ENCODE results near the gene DBT.

The DBT gene

GRCh38 chr1:100232156-100232555 lies 17.5 kb downstream of the DBT start:
- TF ChIP-seq CTCF (IDR thresholded peaks at IDR 0.05) = no peak
- no peak for TF ChIP-seq ZFX (IDR thresholded peaks at IDR 0.05; ENCODE audit: borderline replicate concordance)
- H3K27ac ChIP-seq = no peak overlapping the region

GRCh38 chr1:100231721-100232120 lies 17.9 kb downstream of the DBT start:
- TF ChIP-seq ZFX (IDR thresholded peaks at IDR 0.05; ENCODE audit: borderline replicate concordance) (no peak), CTCF (IDR thresholded peaks at IDR 0.05) (no peak)

GRCh38 chr1:100230765-100231164 lies 18.9 kb downstream of the DBT start:
- no peak for TF ChIP-seq ZFX (IDR thresholded peaks at IDR 0.05; ENCODE audit: borderline replicate concordance)
- no peak for TF ChIP-seq CTCF (IDR thresholded peaks at IDR 0.05)
- no peak overlapping the region for H3K27ac ChIP-seq

More at GRCh38 chr1:100231721-100232120, 17.9 kb downstream of the DBT start:
- H3K27ac ChIP-seq = no peak overlapping the region

DNA sequence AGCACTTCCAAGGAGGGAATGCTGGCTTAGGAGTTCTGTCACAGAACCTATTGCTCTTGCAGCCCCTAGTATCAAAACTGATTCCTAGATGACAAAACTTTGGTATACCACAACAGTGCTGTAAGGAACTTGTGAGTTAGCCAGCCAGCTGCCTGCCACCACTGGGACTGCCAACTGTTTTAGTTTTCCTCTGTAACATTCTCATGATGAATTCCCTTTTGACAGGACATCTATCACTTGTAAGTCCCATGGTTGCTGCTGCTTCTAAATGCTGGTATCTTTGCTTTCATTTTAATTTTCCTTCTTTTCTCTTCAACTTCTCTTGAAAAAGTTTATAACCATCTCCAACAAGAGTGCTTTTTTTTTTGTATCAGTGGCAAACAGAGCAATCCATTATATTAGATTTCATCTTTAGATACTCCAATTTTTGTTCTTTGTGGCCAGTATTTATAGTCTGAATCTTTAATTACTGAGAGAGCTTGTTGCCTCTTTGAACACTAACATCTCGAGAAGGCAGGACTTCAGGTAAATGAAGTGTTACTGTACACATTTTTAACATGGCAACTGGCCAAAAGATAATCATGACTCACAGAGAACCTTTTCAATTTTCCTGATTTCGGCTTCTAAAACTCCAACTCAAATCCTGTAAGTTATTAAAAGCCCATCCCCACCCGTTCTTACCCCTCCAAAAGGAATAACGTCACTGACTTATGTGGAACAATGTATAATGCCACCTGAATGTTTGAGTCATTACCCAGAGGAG lies 19.8 kb downstream of the DBT start:
- TF ChIP-seq CTCF (IDR thresholded peaks at IDR 0.05) = no peak
- TF ChIP-seq ZFX (IDR thresholded peaks at IDR 0.05; ENCODE audit: borderline replicate concordance) = no peak
- no peak overlapping the region for H3K27ac ChIP-seq

DNA sequence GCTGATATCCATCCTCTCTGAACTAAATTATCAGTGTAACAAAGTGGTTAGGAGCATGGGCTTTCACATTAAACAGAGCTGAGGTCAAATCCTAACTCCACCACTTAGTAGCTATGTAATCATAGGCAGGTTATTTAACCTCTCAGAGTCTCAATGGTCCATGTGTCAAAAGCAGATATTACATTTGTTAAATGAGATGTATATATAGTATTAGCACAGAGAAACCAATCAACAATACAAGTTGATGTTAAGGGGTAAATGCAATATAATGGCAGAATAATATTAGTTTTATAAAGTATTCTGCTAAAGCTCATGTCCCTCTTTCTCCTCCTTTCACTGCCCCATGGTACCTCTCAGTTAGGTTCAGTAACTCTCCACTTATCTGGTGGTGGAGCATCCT lies 27.2 kb downstream of the DBT start:
- no peak for TF ChIP-seq CTCF (IDR thresholded peaks at IDR 0.05)
- TF ChIP-seq ZFX (IDR thresholded peaks at IDR 0.05; ENCODE audit: borderline replicate concordance) = no peak
- H3K27ac ChIP-seq = no peak overlapping the region

DNA sequence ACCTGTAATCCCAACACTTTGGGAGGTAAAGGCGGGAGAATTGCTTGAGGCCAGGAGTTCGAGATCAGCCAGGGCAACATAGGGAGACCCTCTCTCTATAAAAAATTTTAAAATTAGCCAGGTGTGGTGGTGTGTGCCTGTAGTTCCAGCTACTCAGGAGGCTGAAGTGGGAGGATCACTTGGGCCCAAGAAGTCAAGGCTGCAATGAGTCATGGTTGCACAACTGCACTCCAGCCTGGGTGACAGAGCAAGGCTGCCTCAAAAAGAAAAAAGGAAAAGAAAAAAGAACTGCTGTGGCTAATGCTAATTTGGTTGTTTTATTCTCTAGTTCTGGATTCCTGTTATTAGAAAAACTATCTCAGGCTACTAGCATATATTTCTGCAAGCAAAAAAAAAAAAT lies 29.8 kb downstream of the DBT start:
- no peak for TF ChIP-seq ZFX (IDR thresholded peaks at IDR 0.05; ENCODE audit: borderline replicate concordance)
- no peak for TF ChIP-seq CTCF (IDR thresholded peaks at IDR 0.05)
- no peak overlapping the region for H3K27ac ChIP-seq

- TF ChIP-seq ZFX (IDR thresholded peaks at IDR 0.05; ENCODE audit: borderline replicate concordance) = no peak
- no peak for TF ChIP-seq CTCF (IDR thresholded peaks at IDR 0.05)
- no peak overlapping the region for H3K27ac ChIP-seq
Observed at GRCh38 chr1:100219457-100219856, 30.2 kb downstream of the DBT start.

All from 22Rv1 (cell line).